Thyroid gland (tissue), 4 donors: ENCODE results near the gene DOK7. TPM values are rescaled to one million over a fixed set of nuclear protein-coding genes. Genes with fewer than 3 reads are reported as not detected.

ENCODE experiments used
- DNase-seq, 2 donors: peaks; one replicate each; pipeline ENCODE4 v3.0.0-alpha.2; 2019
- H3K27ac ChIP-seq, 3 donors: fragments of 200-600 bp; sonication (generic); 1 replicate in 2 of 3; 2 replicates in 1 of 3; pipeline ENCODE4 v1.5.1; 2016 to 2019; ENCODE audit warnings: mild to moderate bottlenecking in 1 of 3, moderate library complexity in 1 of 3
- H3K27me3 ChIP-seq: fragments of 200-600 bp; sonication (generic); one replicate; pipeline ENCODE4 v1.5.1; 2019
- H3K36me3 ChIP-seq, 2 donors: fragments of 200-600 bp; sonication (generic); one replicate each; pipeline ENCODE4 v1.5.1; 2016 to 2019
- H3K4me1 ChIP-seq, 2 donors: fragments of 200-600 bp; sonication (generic); one replicate each; pipeline ENCODE4 v1.5.1; 2017 to 2019
- H3K4me3 ChIP-seq, 3 donors: fragments of 200-600 bp; sonication (generic); replicated peaks in 1 of 3; 1 replicate in 2 of 3; 2 replicates in 1 of 3; pipeline ENCODE4 v1.5.1; 2016; ENCODE audit warnings: mild to moderate bottlenecking in 1 of 3
- H3K9me3 ChIP-seq: fragments of 200-600 bp; sonication (generic); one replicate; pipeline ENCODE4 v1.5.1; 2017
- CTCF ChIP-seq, 6 experiments: fragments of 200-600 bp in 3 of 6; fragments of 450-650 bp in 3 of 6; sonication (generic) in 3 of 6; IDR thresholded peaks; one replicate each; pipeline ENCODE4 v1.5.1; 2016 to 2019; ENCODE audit warnings: antibody characterized with exemption in 6 of 6, mild to moderate bottlenecking in 2 of 6, inconsistent platforms in 1 of 6, moderate library complexity in 1 of 6
- POLR2A ChIP-seq, 2 donors: fragments of 450-650 bp; IDR thresholded peaks; one replicate each; pipeline ENCODE4 v1.6.1; 2017; ENCODE audit warnings: antibody characterized with exemption in 2 of 2, mild to moderate bottlenecking in 2 of 2, moderate library complexity in 1 of 2
- WGBS, 2 donors: methylation state at CpG; one replicate each; pipeline ENCODE4 v1.1.5; 2017; 5-methylcytosine and 5-hydroxymethylcytosine counted together
- intact Hi-C: fragments of 100-400 bp; cut with DNase I; formaldehyde crosslinking; loops from one replicate; pipeline ENCODE4 v1.15.1; 2023
- total RNA-seq, 4 donors: library from RNA; depleted of rRNA; stranded (reverse); fragments of >200 nt; gene quantifications; one replicate each; pipeline ENCODE4 v1.2.3, GENCODE V29; 2016

DOK7 gene
- total RNA-seq, 4 donors from 2014 or later: 0.25 to 2.7 (median 0.52) TPM

GRCh38 chr4:3497523-3498389 lies 34.6 kb downstream of the DOK7 start:
- Histone ChIP-seq H3K4me1 (no peaks in the 10 kb centered on the region), H3K9me3 (no peaks in the 10 kb centered on the region), H3K4me3 (no peak overlapping the region), H3K27ac (no peak overlapping the region), H3K27me3 (no peaks in the 10 kb centered on the region), H3K36me3 (no peaks in the 10 kb centered on the region)
- DNase-seq: no peak
- TF ChIP-seq CTCF (IDR thresholded peaks at IDR 0.05): no peak
- no peak for TF ChIP-seq POLR2A (IDR thresholded peaks at IDR 0.05)
- 82 to 87% methylated on average over 14 to 18 of the region's 24 CpGs for WGBS, 2 donors
- intact Hi-C loops: no loop called here

- intact Hi-C loops: no loop called here
- Histone ChIP-seq H3K4me3 (no peak overlapping the region), H3K9me3 (no peaks in the 10 kb centered on the region), H3K27ac (no peak overlapping the region), H3K4me1 (no peaks in the 10 kb centered on the region), H3K36me3 (no peaks in the 10 kb centered on the region), H3K27me3 (no peaks in the 10 kb centered on the region)
- WGBS, 2 donors: 82 to 90% methylated on average over 10 of the region's 11 CpGs
- DNase-seq: no peak
- TF ChIP-seq POLR2A (IDR thresholded peaks at IDR 0.05) (no peak), CTCF (IDR thresholded peaks at IDR 0.05) (no peak)
These were observed 35.3 kb downstream of the DOK7 start for GRCh38 chr4:3498407-3498806.

- WGBS, 2 donors: 86 to 98% methylated on average over 14 to 19 of the region's 20 CpGs
- Histone ChIP-seq H3K4me1 (no peaks in the 10 kb centered on the region), H3K27me3 (no peaks in the 10 kb centered on the region), H3K36me3 (no peaks in the 10 kb centered on the region), H3K9me3 (no peaks in the 10 kb centered on the region), H3K27ac (no peak overlapping the region), H3K4me3 (no peak overlapping the region)
- intact Hi-C loops: no loop called here
- DNase-seq: no peak
- TF ChIP-seq CTCF (IDR thresholded peaks at IDR 0.05): no peak
- no peak for TF ChIP-seq POLR2A (IDR thresholded peaks at IDR 0.05)
These were observed 35.9 kb downstream of the DOK7 start for GRCh38 chr4:3498901-3499510.

GRCh38 chr4:3499710-3500109 lies 36.6 kb downstream of the DOK7 start:
- TF ChIP-seq CTCF (IDR thresholded peaks at IDR 0.05) (no peak), POLR2A (IDR thresholded peaks at IDR 0.05) (no peak)
- H3K9me3 ChIP-seq: no peaks in the 10 kb centered on the region
- H3K4me1 ChIP-seq: no peaks in the 10 kb centered on the region
- H3K36me3 ChIP-seq: no peaks in the 10 kb centered on the region
- H3K27me3 ChIP-seq: no peaks in the 10 kb centered on the region
- no peak overlapping the region for H3K27ac ChIP-seq
- no peak for DNase-seq
- H3K4me3 ChIP-seq: no peak overlapping the region
- intact Hi-C loops: no loop called here
- WGBS, 2 donors: 89 to 94% methylated on average over 12 of the region's 12 CpGs

- WGBS, 2 donors: 94 to 96% methylated on average over 8 to 13 of the region's 17 CpGs
- H3K4me3 ChIP-seq: no peak overlapping the region
These were observed 37.0 kb downstream of the DOK7 start for GRCh38 chr4:3500111-3500510.

More at GRCh38 chr4:3500111-3500510, 37.0 kb downstream of the DOK7 start:
- no peak for DNase-seq
- H3K4me1 ChIP-seq: no peaks in the 10 kb centered on the region
- no peak overlapping the region for H3K27ac ChIP-seq
- intact Hi-C loops: no loop called here
- H3K9me3 ChIP-seq: no peaks in the 10 kb centered on the region
- peaks cover 0 to 2% of the 10 kb centered on the region in 2 donors for H3K36me3 ChIP-seq
- no peaks in the 10 kb centered on the region for H3K27me3 ChIP-seq
- TF ChIP-seq POLR2A (IDR thresholded peaks at IDR 0.05) (no peak), CTCF (IDR thresholded peaks at IDR 0.05) (no peak)
